Gastrocnemius medialis (tissue), 4 donors: ENCODE data around the gene LUZP2.

ENCODE experiments used
- POLR2A ChIP-seq, 2 donors: fragments of 450-650 bp; IDR thresholded peaks; one replicate each; pipeline ENCODE4 v1.6.1; 2017; ENCODE audit warnings: antibody characterized with exemption in 2 of 2, mild to moderate bottlenecking in 2 of 2, moderate library complexity in 2 of 2
- TF ChIP-seq, protein P1 (sequence below), 5 experiments: fragments of 450-650 bp in 3 of 5; fragments of 200-600 bp in 2 of 5; sonication (generic) in 2 of 5; IDR thresholded peaks in 4 of 5; conservative IDR thresholded peaks in 1 of 5; 1 replicate in 4 of 5; 2 replicates in 1 of 5; pipeline ENCODE4 v1.5.1; 2016 to 2019; ENCODE audit warnings: antibody characterized with exemption in 5 of 5, mild to moderate bottlenecking in 3 of 5, moderate library complexity in 3 of 5

DNA sequence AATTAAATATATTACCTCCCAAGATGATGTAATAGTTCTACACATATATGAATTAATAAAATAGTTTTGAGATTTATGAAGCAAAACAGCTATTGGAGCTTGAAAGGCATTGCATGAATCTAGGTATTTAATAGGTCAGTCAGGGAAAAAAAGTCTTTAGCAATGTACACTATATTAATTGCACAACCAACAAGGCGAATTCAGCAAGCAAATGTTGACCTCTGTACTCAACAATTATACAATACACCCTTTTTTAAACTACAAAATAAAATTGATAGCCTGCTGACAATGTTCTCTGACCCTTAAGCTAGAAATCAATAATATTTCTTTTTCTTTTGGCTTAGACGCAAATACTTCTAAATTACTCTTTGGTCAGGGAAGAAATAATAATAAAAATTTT is 345.5 kb downstream of the LUZP2 start:
- TF ChIP-seq, protein P1, sequence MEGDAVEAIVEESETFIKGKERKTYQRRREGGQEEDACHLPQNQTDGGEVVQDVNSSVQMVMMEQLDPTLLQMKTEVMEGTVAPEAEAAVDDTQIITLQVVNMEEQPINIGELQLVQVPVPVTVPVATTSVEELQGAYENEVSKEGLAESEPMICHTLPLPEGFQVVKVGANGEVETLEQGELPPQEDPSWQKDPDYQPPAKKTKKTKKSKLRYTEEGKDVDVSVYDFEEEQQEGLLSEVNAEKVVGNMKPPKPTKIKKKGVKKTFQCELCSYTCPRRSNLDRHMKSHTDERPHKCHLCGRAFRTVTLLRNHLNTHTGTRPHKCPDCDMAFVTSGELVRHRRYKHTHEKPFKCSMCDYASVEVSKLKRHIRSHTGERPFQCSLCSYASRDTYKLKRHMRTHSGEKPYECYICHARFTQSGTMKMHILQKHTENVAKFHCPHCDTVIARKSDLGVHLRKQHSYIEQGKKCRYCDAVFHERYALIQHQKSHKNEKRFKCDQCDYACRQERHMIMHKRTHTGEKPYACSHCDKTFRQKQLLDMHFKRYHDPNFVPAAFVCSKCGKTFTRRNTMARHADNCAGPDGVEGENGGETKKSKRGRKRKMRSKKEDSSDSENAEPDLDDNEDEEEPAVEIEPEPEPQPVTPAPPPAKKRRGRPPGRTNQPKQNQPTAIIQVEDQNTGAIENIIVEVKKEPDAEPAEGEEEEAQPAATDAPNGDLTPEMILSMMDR (IDR thresholded peaks at IDR 0.05 in 4 of 5, conservative IDR thresholded peaks at IDR 0.05 in 1 of 5) = no peak
- no peak for TF ChIP-seq POLR2A (IDR thresholded peaks at IDR 0.05)
